WERI-Rb-1 (cell line): ENCODE data around the gene CDIPT.

Source experiments
- DNase-seq: peaks from one replicate; pipeline ENCODE4 v3.0.0-alpha.2; 2020
- H3K27ac ChIP-seq: fragments of 250-450 bp; sonication (Bioruptor Pico); 2 replicates; pipeline ENCODE4 v1.5.1; 2020; ENCODE audit warnings: mild to moderate bottlenecking, moderate library complexity
- H3K27me3 ChIP-seq: fragments of 250-450 bp; sonication (Bioruptor Pico); 2 replicates; pipeline ENCODE4 v1.5.1; 2021; ENCODE audit warnings: mild to moderate bottlenecking, low read depth, moderate library complexity; ENCODE audit not compliant: insufficient read depth, severe bottlenecking
- H3K36me3 ChIP-seq: fragments of 250-450 bp; sonication (Bioruptor Pico); 2 replicates; pipeline ENCODE4 v1.5.1; 2020; ENCODE audit warnings: mild to moderate bottlenecking, moderate library complexity
- H3K4me3 ChIP-seq: 2 replicates; pipeline ENCODE4 v1.5.1; 2011; ENCODE audit warnings: low read depth, mild to moderate bottlenecking, control low read depth, low read length
- H3K9me3 ChIP-seq: fragments of 250-450 bp; sonication (Bioruptor Pico); 2 replicates; pipeline ENCODE4 v1.5.1; 2021; ENCODE audit warnings: mild to moderate bottlenecking, moderate library complexity; ENCODE audit not compliant: severe bottlenecking
- CTCF ChIP-seq: IDR thresholded peaks from 2 replicates; pipeline ENCODE4 v1.5.1; 2011; ENCODE audit warnings: low read depth, mild to moderate bottlenecking, control low read depth, inconsistent platforms, low read length

CDIPT gene

GRCh38 chr16:29878172-29878571, 15.1 kb upstream of the CDIPT start:
- Histone ChIP-seq H3K9me3 (no peaks in the 10 kb centered on the region), H3K27ac (no peak overlapping the region), H3K36me3 (peaks cover 39% of the 10 kb centered on the region), H3K27me3 (no peaks in the 10 kb centered on the region), H3K4me3 (no peak overlapping the region)
- no peak for DNase-seq
- no peak for TF ChIP-seq CTCF

GRCh38 chr16:29877266-29877961, 14.4 kb upstream of the CDIPT start:
- TF ChIP-seq CTCF = no peak
- Histone ChIP-seq H3K9me3 (no peaks in the 10 kb centered on the region), H3K4me3 (no peak overlapping the region), H3K27me3 (no peaks in the 10 kb centered on the region), H3K27ac (no peak overlapping the region), H3K36me3 (peaks cover 40% of the 10 kb centered on the region)
- DNase-seq = peak; percentile 52

- Histone ChIP-seq H3K36me3 (peaks cover 47% of the 10 kb centered on the region), H3K27me3 (no peaks in the 10 kb centered on the region), H3K9me3 (no peaks in the 10 kb centered on the region), H3K27ac (no peak overlapping the region), H3K4me3 (no peak overlapping the region)
- no peak for DNase-seq
- no peak for TF ChIP-seq CTCF
These were observed 13.7 kb upstream of the CDIPT start for GRCh38 chr16:29876594-29877249.

- no peak overlapping the region for H3K4me3 ChIP-seq
- H3K9me3 ChIP-seq = no peaks in the 10 kb centered on the region
- TF ChIP-seq CTCF = no peak
- no peak overlapping the region for H3K27ac ChIP-seq
- DNase-seq = no peak
- peaks cover 52% of the 10 kb centered on the region for H3K36me3 ChIP-seq
- H3K27me3 ChIP-seq = no peaks in the 10 kb centered on the region
These were observed 13.2 kb upstream of the CDIPT start for GRCh38 chr16:29876217-29876593.

- Histone ChIP-seq H3K36me3 (peaks cover 48% of the 10 kb centered on the region), H3K4me3 (no peak overlapping the region), H3K27me3 (no peaks in the 10 kb centered on the region), H3K9me3 (no peaks in the 10 kb centered on the region), H3K27ac (no peak overlapping the region)
- DNase-seq = no peak
- no peak for TF ChIP-seq CTCF
These were observed 12.2 kb upstream of the CDIPT start for GRCh38 chr16:29875206-29875605.
